ENCODE data around the gene INPP5K. TPM values are rescaled to one million over a fixed set of nuclear protein-coding genes. Genes with fewer than 3 reads are reported as not detected.

The INPP5K gene
- total and polyA plus RNA-seq, 4 donors, result 33.6 to 76.7 (median 41.0) TPM

- Histone ChIP-seq H3K4me3 (no peak overlapping the region), H3K9ac (ENCODE audit: insufficient read depth in 1 of 2, low read length in 2 of 2) (no peak overlapping the region), H3K27ac (ENCODE audit: low read depth in 1 of 2, low read length in 1 of 2) (no peak overlapping the region), H3K4me1 (ENCODE audit: control insufficient read depth in 5 of 5, insufficient read depth in 5 of 5, low read length in 5 of 5) (no peaks in the 10 kb centered on the region), H3K9me3 (ENCODE audit: control insufficient read depth in 4 of 4, insufficient read depth in 3 of 4, low read length in 3 of 4) (no peaks in the 10 kb centered on the region), H3K36me3 (ENCODE audit: control insufficient read depth in 4 of 4, insufficient read depth in 4 of 4, low read length in 4 of 4) (peaks cover 8 to 41% (median 30%) of the 10 kb centered on the region in 4 donors), H3K27me3 (ENCODE audit: control insufficient read depth in 3 of 3, insufficient read depth in 3 of 3, low read length in 2 of 3) (no peaks in the 10 kb centered on the region)
- TF ChIP-seq CTCF (IDR thresholded peaks at IDR 0.05; ENCODE audit: control extremely low read depth, extremely low read depth), result no peak
- DNase-seq, result no peak
- no peak for ATAC-seq (ENCODE audit: insufficient read depth, low FRiP score)
- WGBS, 2 donors, result 95 to 97% methylated on average over 18 of the region's 18 CpGs
Observed at GRCh38 chr17:1548032-1548431, 31.6 kb upstream of the INPP5K start.

GRCh38 chr17:1546292-1546922, 30.0 kb upstream of the INPP5K start:
- ATAC-seq (ENCODE audit: insufficient read depth, low FRiP score) (no peak), DNase-seq (no peak)
- H3K9ac ChIP-seq (ENCODE audit: insufficient read depth in 1 of 2, low read length in 2 of 2), result no peak overlapping the region
- no peaks in the 10 kb centered on the region for H3K27me3 ChIP-seq (ENCODE audit: control insufficient read depth in 3 of 3, insufficient read depth in 3 of 3, low read length in 2 of 3)
- peaks cover 12 to 51% (median 30%) of the 10 kb centered on the region in 4 donors for H3K36me3 ChIP-seq (ENCODE audit: control insufficient read depth in 4 of 4, insufficient read depth in 4 of 4, low read length in 4 of 4)
- no peaks in the 10 kb centered on the region for H3K9me3 ChIP-seq (ENCODE audit: control insufficient read depth in 4 of 4, insufficient read depth in 3 of 4, low read length in 3 of 4)
- H3K4me1 ChIP-seq (ENCODE audit: control insufficient read depth in 5 of 5, insufficient read depth in 5 of 5, low read length in 5 of 5), result no peaks in the 10 kb centered on the region
- 97 to 98% methylated on average over 6 of the region's 6 CpGs for WGBS, 2 donors
- H3K4me3 ChIP-seq, result no peak overlapping the region
- H3K27ac ChIP-seq (ENCODE audit: low read depth in 1 of 2, low read length in 1 of 2), result no peak overlapping the region
- TF ChIP-seq CTCF (IDR thresholded peaks at IDR 0.05; ENCODE audit: control extremely low read depth, extremely low read depth), result no peak

- Histone ChIP-seq H3K4me1 (ENCODE audit: control insufficient read depth in 5 of 5, insufficient read depth in 5 of 5, low read length in 5 of 5) (no peaks in the 10 kb centered on the region), H3K9me3 (ENCODE audit: control insufficient read depth in 4 of 4, insufficient read depth in 3 of 4, low read length in 3 of 4) (no peaks in the 10 kb centered on the region), H3K36me3 (ENCODE audit: control insufficient read depth in 4 of 4, insufficient read depth in 4 of 4, low read length in 4 of 4) (peaks cover 15 to 49% (median 32%) of the 10 kb centered on the region in 4 donors), H3K27ac (ENCODE audit: low read depth in 1 of 2, low read length in 1 of 2) (no peak overlapping the region), H3K27me3 (ENCODE audit: control insufficient read depth in 3 of 3, insufficient read depth in 3 of 3, low read length in 2 of 3) (no peaks in the 10 kb centered on the region), H3K9ac (ENCODE audit: insufficient read depth in 1 of 2, low read length in 2 of 2) (no peak overlapping the region), H3K4me3 (no peak overlapping the region)
- TF ChIP-seq CTCF (IDR thresholded peaks at IDR 0.05; ENCODE audit: control extremely low read depth, extremely low read depth), result no peak
- ATAC-seq (ENCODE audit: insufficient read depth, low FRiP score) (no peak), DNase-seq (no peak)
- 90 to 94% methylated on average over 9 of the region's 9 CpGs for WGBS, 2 donors
Observed at GRCh38 chr17:1545618-1546017, 29.2 kb upstream of the INPP5K start.

- Histone ChIP-seq H3K36me3 (ENCODE audit: control insufficient read depth in 4 of 4, insufficient read depth in 4 of 4, low read length in 4 of 4) (peaks cover 6 to 53% (median 30%) of the 10 kb centered on the region in 4 donors), H3K9me3 (ENCODE audit: control insufficient read depth in 4 of 4, insufficient read depth in 3 of 4, low read length in 3 of 4) (no peaks in the 10 kb centered on the region), H3K27me3 (ENCODE audit: control insufficient read depth in 3 of 3, insufficient read depth in 3 of 3, low read length in 2 of 3) (no peaks in the 10 kb centered on the region), H3K4me3 (no peak overlapping the region), H3K4me1 (ENCODE audit: control insufficient read depth in 5 of 5, insufficient read depth in 5 of 5, low read length in 5 of 5) (no peaks in the 10 kb centered on the region), H3K9ac (ENCODE audit: insufficient read depth in 1 of 2, low read length in 2 of 2) (no peak overlapping the region), H3K27ac (ENCODE audit: low read depth in 1 of 2, low read length in 1 of 2) (no peak overlapping the region)
- TF ChIP-seq CTCF (IDR thresholded peaks at IDR 0.05; ENCODE audit: control extremely low read depth, extremely low read depth), result no peak
- ATAC-seq (ENCODE audit: insufficient read depth, low FRiP score) (no peak), DNase-seq (no peak)
- WGBS, 2 donors, result 86 to 88% methylated on average over 8 of the region's 8 CpGs
Observed at GRCh38 chr17:1542316-1542715, 25.9 kb upstream of the INPP5K start.
